Measurements from ENCODE around the gene REPS2.
"Not testable (repeated sequence)": the region's sequence is repeated elsewhere in the genome, so short reads cannot be mapped to it uniquely, and the experiment has no call there.

REPS2 gene

DNA sequence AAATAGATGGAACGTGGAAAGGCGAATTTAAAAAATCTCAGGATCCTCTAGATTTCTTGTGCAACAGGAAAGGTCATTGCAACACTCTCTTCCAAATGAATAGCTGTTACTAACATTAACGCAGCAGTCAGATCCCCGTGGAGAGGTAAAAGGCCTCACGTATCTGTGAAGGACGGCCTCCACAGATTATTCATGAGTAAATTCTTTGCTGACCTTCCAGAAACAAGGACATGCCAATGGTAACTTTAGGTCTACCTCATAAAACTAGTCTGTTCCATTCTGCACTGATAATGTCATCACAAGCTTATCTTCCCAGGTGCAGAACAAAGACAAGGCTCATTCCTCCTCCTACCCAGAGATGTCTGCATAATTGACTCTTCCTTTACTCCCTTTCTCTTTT, 16.1 kb upstream of the REPS2 start:
- Histone ChIP-seq H3K9ac (ENCODE audit: low read length) (peak overlapping the region; percentile 14), H3K4me1 (ENCODE audit: control insufficient read depth, low read depth, low read length) (peaks cover 24% of the 10 kb centered on the region), H3K4me3 (ENCODE audit: low read length) (no peak overlapping the region), H3K9me3 (ENCODE audit: control insufficient read depth, low read depth, low read length) (no peaks in the 10 kb centered on the region), H3K27ac (ENCODE audit: low read length) (no peak overlapping the region), H3K36me3 (ENCODE audit: control insufficient read depth, low read depth, low read length) (no peaks in the 10 kb centered on the region), H3K27me3 (ENCODE audit: control insufficient read depth, insufficient read depth, low read length) (no peaks in the 10 kb centered on the region)

DNA sequence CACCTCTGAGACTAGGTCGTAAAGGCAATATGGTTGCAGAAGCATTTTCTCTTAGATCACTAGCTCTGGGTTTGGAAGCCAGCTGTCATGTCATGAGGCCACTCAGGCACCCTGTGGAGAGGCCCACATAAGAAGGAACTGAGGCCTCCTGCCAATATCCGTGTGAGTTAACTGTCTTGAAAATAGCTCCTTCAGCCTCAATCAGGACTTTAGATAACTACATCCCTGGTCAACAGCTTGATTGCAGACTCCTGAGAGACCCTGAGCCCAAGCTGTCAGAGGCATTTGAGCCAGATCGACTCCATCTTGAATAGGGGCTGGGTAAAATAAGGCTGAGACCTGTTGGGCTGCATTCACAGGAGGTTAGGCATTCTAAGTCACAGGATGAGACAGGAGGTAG, 15.1 kb upstream of the REPS2 start:
- Histone ChIP-seq H3K4me1 (ENCODE audit: control insufficient read depth, low read depth, low read length) (peaks cover 24% of the 10 kb centered on the region), H3K27me3 (ENCODE audit: control insufficient read depth, insufficient read depth, low read length) (no peaks in the 10 kb centered on the region)

DNA sequence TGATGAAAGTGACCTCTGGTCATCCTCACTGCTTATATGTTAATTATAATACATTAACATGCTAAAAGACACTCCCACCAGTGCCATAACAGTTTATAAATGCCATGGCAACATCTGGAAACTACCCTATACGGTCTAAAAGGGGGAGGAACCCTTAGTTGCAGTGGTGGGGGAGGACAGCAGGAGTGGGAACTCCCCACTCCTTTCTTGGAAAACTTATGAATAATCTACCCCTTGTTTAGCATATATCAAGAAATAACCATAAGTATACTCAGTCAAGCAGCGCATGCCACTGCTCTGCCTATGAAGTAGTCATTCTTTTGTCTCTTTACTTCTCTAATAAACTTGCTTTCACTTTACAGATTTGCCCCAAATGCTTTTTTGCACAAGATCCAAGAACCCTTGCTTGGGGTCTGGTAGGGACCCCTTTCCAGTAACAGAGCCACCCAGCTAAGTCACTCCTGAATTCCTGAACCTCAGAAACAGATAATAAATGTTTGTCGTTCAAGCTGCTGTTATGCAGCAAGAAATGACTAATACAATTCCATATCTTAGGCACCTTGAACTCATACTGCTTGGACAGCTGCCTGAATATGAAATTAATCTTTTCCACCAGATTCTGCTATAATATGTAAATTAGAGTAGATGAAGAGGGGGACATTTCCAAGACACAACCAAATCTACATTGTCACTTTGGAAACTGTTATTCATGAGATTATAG, 14.4 kb upstream of the REPS2 start:
- Histone ChIP-seq H3K27ac (ENCODE audit: low read length) (no peak overlapping the region), H3K9ac (ENCODE audit: low read length) (no peak overlapping the region), H3K36me3 (ENCODE audit: control insufficient read depth, low read depth, low read length) (no peaks in the 10 kb centered on the region), H3K4me3 (ENCODE audit: low read length) (no peak overlapping the region), H3K27me3 (ENCODE audit: control insufficient read depth, insufficient read depth, low read length) (no peaks in the 10 kb centered on the region), H3K9me3 (ENCODE audit: control insufficient read depth, low read depth, low read length) (no peaks in the 10 kb centered on the region), H3K4me1 (ENCODE audit: control insufficient read depth, low read depth, low read length) (peaks cover 24% of the 10 kb centered on the region)

More for the DNA sequence above, 15.1 kb upstream of the REPS2 start:
- no peak overlapping the region for H3K9ac ChIP-seq (ENCODE audit: low read length)
- H3K27ac ChIP-seq (ENCODE audit: low read length), result no peak overlapping the region
- no peaks in the 10 kb centered on the region for H3K36me3 ChIP-seq (ENCODE audit: control insufficient read depth, low read depth, low read length)
- no peaks in the 10 kb centered on the region for H3K9me3 ChIP-seq (ENCODE audit: control insufficient read depth, low read depth, low read length)
- no peak overlapping the region for H3K4me3 ChIP-seq (ENCODE audit: low read length)

DNA sequence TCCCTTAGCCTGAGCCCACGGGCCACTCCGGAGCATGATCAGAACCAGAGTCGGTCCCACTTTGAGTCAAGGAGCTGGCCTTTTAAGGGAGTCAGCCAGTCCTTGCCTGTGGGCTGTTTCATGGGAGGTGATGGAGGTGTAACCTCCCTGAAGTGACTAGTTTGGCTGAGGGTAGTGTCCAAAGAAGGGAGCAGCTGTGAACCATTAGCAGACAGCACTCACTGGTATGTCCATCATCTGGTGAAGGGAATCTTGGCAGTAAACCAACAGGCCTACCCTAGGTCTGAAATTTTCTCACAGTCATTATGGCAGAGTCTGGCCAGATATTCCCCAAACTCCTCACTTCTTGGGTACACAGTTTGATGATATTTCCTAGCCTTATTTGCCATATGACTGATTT, 12.3 kb upstream of the REPS2 start:
- no peaks in the 10 kb centered on the region for H3K27me3 ChIP-seq (ENCODE audit: control insufficient read depth, insufficient read depth, low read length)
- H3K27ac ChIP-seq (ENCODE audit: low read length), result no peak overlapping the region
- H3K4me1 ChIP-seq (ENCODE audit: control insufficient read depth, low read depth, low read length), result peaks cover 24% of the 10 kb centered on the region
- H3K9ac ChIP-seq (ENCODE audit: low read length), result no peak overlapping the region
- H3K36me3 ChIP-seq (ENCODE audit: control insufficient read depth, low read depth, low read length), result no peaks in the 10 kb centered on the region
- H3K9me3 ChIP-seq (ENCODE audit: control insufficient read depth, low read depth, low read length), result no peaks in the 10 kb centered on the region
- no peak overlapping the region for H3K4me3 ChIP-seq (ENCODE audit: low read length)

DNA sequence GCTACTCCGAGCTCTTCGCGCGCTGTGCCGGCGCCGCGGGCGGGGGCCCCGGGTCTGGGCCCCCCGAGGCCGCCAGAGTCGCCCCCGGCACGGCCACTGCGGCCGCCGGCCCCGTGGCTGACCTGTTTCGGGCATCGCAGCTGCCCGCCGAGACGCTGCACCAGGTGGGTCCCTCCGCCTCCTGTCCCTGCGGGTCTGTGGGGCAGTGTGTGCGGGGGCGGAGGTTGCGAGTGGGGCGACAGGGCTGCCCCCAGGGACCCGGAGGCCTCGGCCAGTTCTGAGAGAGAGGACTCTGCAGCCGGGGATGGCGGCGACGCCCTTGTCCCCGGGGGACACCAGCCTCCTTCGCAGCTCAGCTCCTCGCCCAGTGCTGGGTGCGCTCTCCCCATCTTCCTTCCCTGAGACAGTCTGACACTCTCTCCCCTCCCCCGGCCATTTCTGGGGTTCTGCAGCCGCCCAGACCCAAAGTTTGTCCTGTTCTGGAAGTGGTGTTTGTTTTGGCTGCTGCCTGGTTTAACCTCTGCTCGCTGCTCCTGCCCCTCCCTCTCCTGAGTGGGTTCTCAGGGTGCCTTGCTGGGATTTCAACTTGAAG, 609 bp downstream of the REPS2 start:
- peaks cover 32% of the 10 kb centered on the region for H3K27me3 ChIP-seq (ENCODE audit: control insufficient read depth, insufficient read depth, low read length)
- H3K36me3 ChIP-seq (ENCODE audit: control insufficient read depth, low read depth, low read length), result no peaks in the 10 kb centered on the region
- no peak overlapping the region for H3K9ac ChIP-seq (ENCODE audit: low read length)
- H3K4me3 ChIP-seq (ENCODE audit: low read length), result peak overlapping the region; percentile 59
- no peaks in the 10 kb centered on the region for H3K9me3 ChIP-seq (ENCODE audit: control insufficient read depth, low read depth, low read length)
- H3K4me1 ChIP-seq (ENCODE audit: control insufficient read depth, low read depth, low read length), result no peaks in the 10 kb centered on the region
- no peak overlapping the region for H3K27ac ChIP-seq (ENCODE audit: low read length)

DNA sequence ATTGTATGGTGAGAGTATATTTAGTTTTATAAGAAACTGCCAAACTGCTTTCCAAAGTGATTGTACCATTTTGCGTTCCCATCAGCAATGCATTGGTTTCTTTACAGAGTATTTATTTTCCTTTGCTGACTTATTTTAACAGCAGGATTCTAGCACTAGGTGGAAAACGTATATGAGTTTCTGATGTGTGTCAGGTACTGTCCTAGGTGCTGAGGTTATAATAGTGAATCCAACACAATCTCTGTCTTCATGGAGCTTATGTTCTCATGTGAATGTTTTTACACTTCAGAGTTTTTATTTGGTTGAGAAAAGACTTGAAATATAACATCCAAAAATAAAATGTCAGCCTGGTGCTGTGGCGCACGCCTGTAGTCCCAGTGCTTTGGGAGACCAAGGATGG, 4.0 kb downstream of the REPS2 start:
- no peaks in the 10 kb centered on the region for H3K9me3 ChIP-seq (ENCODE audit: control insufficient read depth, low read depth, low read length)
- H3K4me3 ChIP-seq (ENCODE audit: low read length), result no peak overlapping the region
- H3K27me3 ChIP-seq (ENCODE audit: control insufficient read depth, insufficient read depth, low read length), result peaks cover 31% of the 10 kb centered on the region
- no peak overlapping the region for H3K27ac ChIP-seq (ENCODE audit: low read length)
- no peaks in the 10 kb centered on the region for H3K4me1 ChIP-seq (ENCODE audit: control insufficient read depth, low read depth, low read length)
- no peaks in the 10 kb centered on the region for H3K36me3 ChIP-seq (ENCODE audit: control insufficient read depth, low read depth, low read length)
- H3K9ac ChIP-seq (ENCODE audit: low read length), result no peak overlapping the region

DNA sequence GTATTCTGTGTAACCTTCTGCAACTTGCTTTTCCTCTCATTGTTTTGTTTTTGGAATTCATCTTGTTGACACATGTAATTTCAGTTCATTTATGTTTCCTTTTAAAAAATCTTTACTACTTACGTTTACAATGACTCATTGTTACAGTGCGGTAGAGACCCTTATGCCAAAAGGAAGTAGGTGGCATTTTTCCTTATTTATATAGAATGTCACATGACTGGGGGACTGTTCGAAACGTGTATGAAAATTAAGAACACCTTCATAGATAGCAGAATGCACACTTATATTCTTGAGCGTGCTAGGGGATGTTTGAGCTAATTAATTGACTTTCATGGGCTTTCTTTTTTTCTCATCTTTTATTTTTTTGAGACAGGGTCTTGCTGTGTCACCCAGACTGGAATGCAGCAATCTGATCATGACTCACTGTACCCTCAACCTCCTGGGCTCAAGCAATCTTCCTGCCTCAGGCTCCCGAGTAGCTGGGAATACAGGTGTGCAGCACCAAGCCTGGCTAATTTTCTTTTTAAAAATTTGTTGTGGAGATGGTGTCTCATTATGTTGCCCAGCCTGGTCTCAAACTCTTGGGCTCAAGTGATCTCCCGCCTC, 7.3 kb downstream of the REPS2 start:
- H3K27me3 ChIP-seq (ENCODE audit: control insufficient read depth, insufficient read depth, low read length), result peaks cover 4% of the 10 kb centered on the region
- H3K36me3 ChIP-seq (ENCODE audit: control insufficient read depth, low read depth, low read length), result no peaks in the 10 kb centered on the region
- no peaks in the 10 kb centered on the region for H3K9me3 ChIP-seq (ENCODE audit: control insufficient read depth, low read depth, low read length)
- H3K27ac ChIP-seq (ENCODE audit: low read length), result no peak overlapping the region
- H3K4me1 ChIP-seq (ENCODE audit: control insufficient read depth, low read depth, low read length), result peaks cover 11% of the 10 kb centered on the region
- H3K4me3 ChIP-seq (ENCODE audit: low read length), result no peak overlapping the region
- H3K9ac ChIP-seq (ENCODE audit: low read length), result no peak overlapping the region

DNA sequence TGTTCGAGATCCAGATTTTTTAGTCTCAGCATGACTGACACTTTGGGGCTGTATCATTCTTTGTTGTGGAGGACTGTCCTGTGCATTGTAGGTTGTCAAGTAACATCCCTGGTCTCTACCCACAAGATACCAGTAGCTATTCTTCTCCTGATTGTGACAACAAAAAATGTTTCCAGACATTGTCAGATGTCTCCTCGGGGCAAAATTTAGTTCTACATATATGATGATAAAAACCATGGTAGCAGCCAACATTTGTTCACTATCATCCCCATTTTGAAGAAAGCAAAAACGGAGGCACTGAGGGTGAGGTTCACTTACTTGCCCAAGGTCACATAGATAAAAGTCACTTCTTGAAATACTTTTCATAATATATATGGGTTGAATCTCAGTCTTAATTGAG, 11.3 kb downstream of the REPS2 start:
- Histone ChIP-seq H3K4me3 (ENCODE audit: low read length) (no peak overlapping the region), H3K9ac (ENCODE audit: low read length) (no peak overlapping the region), H3K27me3 (ENCODE audit: control insufficient read depth, insufficient read depth, low read length) (no peaks in the 10 kb centered on the region), H3K4me1 (ENCODE audit: control insufficient read depth, low read depth, low read length) (peaks cover 11% of the 10 kb centered on the region), H3K27ac (ENCODE audit: low read length) (no peak overlapping the region), H3K36me3 (ENCODE audit: control insufficient read depth, low read depth, low read length) (no peaks in the 10 kb centered on the region), H3K9me3 (ENCODE audit: control insufficient read depth, low read depth, low read length) (no peaks in the 10 kb centered on the region)

DNA sequence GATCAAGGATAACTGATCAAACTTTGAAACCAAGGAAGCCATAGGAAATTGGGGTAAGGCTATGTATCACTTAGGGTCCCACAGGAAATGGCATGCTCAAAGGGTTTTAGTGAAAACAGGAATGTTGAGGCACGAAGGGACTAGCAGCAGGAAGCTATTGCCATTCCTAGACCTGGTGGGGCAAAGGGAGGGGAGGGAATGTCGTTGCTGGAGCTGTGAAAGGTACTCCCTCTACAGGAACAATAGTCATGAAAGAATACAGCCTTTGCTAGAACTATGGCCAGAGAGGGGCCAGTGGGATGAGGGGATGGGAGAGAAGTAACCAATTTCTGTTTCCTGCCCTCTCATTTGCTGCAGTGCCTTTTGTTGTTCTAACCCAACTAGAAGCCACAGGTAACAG, 11.9 kb downstream of the REPS2 start:
- Histone ChIP-seq H3K27ac (ENCODE audit: low read length) (no peak overlapping the region), H3K27me3 (ENCODE audit: control insufficient read depth, insufficient read depth, low read length) (no peaks in the 10 kb centered on the region), H3K9me3 (ENCODE audit: control insufficient read depth, low read depth, low read length) (no peaks in the 10 kb centered on the region), H3K36me3 (ENCODE audit: control insufficient read depth, low read depth, low read length) (no peaks in the 10 kb centered on the region), H3K4me3 (ENCODE audit: low read length) (no peak overlapping the region), H3K9ac (ENCODE audit: low read length) (no peak overlapping the region), H3K4me1 (ENCODE audit: control insufficient read depth, low read depth, low read length) (peaks cover 11% of the 10 kb centered on the region)

DNA sequence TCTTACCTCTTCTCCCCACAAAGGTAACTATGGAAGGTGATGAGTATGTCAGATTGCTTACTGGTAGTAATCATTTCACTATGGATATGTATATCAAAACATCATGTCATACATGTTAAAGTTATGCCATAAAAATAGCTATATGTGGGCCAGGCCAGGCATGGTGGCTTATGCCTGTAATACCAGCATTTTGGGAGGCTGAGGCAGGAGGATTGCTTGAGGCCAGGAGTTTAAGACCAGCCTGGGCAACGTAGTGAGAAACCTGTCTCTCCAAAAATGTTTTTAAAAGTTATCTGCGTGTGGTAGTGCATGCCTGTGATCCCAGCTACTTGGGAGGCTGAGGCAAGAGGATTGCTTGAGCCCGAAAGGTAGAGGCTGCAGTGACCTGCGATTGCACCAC, 16.2 kb downstream of the REPS2 start:
- not testable (repeated sequence) for H3K36me3 ChIP-seq (ENCODE audit: control insufficient read depth, low read depth, low read length); H3K27me3 ChIP-seq (ENCODE audit: control insufficient read depth, insufficient read depth, low read length); H3K9me3 ChIP-seq (ENCODE audit: control insufficient read depth, low read depth, low read length); H3K4me3 ChIP-seq (ENCODE audit: low read length); H3K9ac ChIP-seq (ENCODE audit: low read length); H3K4me1 ChIP-seq (ENCODE audit: control insufficient read depth, low read depth, low read length); H3K27ac ChIP-seq (ENCODE audit: low read length)

DNA sequence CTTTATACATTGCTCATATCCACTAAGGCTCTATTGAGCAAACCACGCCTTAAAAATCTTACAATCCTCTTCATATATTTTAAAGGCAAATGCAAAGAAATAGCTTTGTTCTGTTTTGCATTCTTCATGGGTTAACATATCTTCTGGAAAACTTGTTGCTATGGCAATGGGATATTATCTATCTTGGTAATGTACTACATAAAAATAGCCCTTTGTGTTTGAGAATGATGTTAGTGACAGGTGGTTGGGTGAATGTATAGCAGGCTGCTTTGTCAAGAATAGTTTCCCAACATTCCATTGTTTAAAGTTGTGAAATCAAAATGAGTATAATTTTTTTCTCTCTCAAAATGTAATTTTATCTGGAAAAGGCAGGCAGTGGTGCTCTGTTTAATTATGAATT, 16.8 kb downstream of the REPS2 start:
- Histone ChIP-seq H3K9ac (ENCODE audit: low read length) (no peak overlapping the region), H3K36me3 (ENCODE audit: control insufficient read depth, low read depth, low read length) (no peaks in the 10 kb centered on the region), H3K4me1 (ENCODE audit: control insufficient read depth, low read depth, low read length) (peaks cover 6% of the 10 kb centered on the region), H3K27ac (ENCODE audit: low read length) (no peak overlapping the region), H3K4me3 (ENCODE audit: low read length) (no peak overlapping the region), H3K27me3 (ENCODE audit: control insufficient read depth, insufficient read depth, low read length) (no peaks in the 10 kb centered on the region), H3K9me3 (ENCODE audit: control insufficient read depth, low read depth, low read length) (no peaks in the 10 kb centered on the region)

DNA sequence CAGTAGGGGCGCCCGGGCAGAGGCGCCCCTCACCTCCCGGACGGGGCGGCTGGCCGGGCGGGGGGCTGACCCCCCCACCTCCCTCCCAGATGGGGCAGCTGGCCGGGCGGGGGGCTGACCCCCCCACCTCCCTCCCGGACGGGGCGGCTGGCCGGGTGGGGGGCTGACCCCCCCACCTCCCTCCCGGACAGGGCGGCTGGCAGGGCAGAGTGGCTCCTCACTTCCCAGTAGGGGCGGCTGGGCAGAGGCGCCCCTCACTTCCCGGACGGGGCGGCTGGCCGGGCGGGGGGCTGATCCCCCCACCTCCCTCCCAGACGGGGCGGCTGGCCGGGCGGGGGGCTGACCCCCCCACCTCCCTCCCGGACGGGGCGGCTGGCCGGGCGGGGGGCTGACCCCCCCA, 18.5 kb downstream of the REPS2 start:
- not testable (repeated sequence) for H3K36me3 ChIP-seq (ENCODE audit: control insufficient read depth, low read depth, low read length); H3K27me3 ChIP-seq (ENCODE audit: control insufficient read depth, insufficient read depth, low read length); H3K9ac ChIP-seq (ENCODE audit: low read length); H3K9me3 ChIP-seq (ENCODE audit: control insufficient read depth, low read depth, low read length); H3K4me3 ChIP-seq (ENCODE audit: low read length); H3K27ac ChIP-seq (ENCODE audit: low read length); H3K4me1 ChIP-seq (ENCODE audit: control insufficient read depth, low read depth, low read length)

Data from iPS-18a (cell line).